ENCODE data around the gene ESRRB.

GRCh38 chr14:76484355-76484754, 108.4 kb downstream of the ESRRB start:
- TF ChIP-seq CTCF (IDR thresholded peaks at IDR 0.05) (no peak), POLR2A (IDR thresholded peaks at IDR 0.05) (no peak), EP300 (IDR thresholded peaks at IDR 0.05) (no peak)

Data from ovary (tissue), 3 donors.